Heart left ventricle (tissue), 16 donors: ENCODE measurements around the gene HDGFL1. TPM values are rescaled to one million over a fixed set of nuclear protein-coding genes. Genes with fewer than 3 reads are reported as not detected.

Source experiments
- ATAC-seq, 4 donors: fragments of 200-7000 bp; cut with Tn5 transposase; one replicate each; pipeline ENCODE4 v1.9.1; 2020 to 2022; ENCODE audit warnings: moderate library complexity in 4 of 4, mild to moderate bottlenecking in 3 of 4, moderate number of reproducible peaks in 1 of 4
- DNase-seq, 5 donors: peaks; one replicate each; pipeline ENCODE4 v3.0.0-alpha.2; 2020
- H3K27ac ChIP-seq, 12 donors: fragments of 200-600 bp; sonication (generic) in 4 of 12; one replicate each; pipeline versions ENCODE4 v1.5.0 to v1.8.0; 2016 to 2022; ENCODE audit warnings: mild to moderate bottlenecking in 2 of 12
- H3K27me3 ChIP-seq, 9 donors: fragments of 200-600 bp; sonication (generic) in 2 of 9; one replicate each; pipeline versions ENCODE4 v1.5.1 to v1.8.0; 2016 to 2022; ENCODE audit warnings: mild to moderate bottlenecking in 3 of 9
- H3K36me3 ChIP-seq, 9 donors: fragments of 200-600 bp; sonication (generic) in 2 of 9; one replicate each; pipeline versions ENCODE4 v1.5.0 to v1.8.0; 2018 to 2022; ENCODE audit warnings: mild to moderate bottlenecking in 2 of 9
- H3K4me1 ChIP-seq, 12 donors: fragments of 200-600 bp; sonication (generic) in 4 of 12; one replicate each; pipeline versions ENCODE4 v1.5.0 to v1.8.0; 2016 to 2022; ENCODE audit warnings: mild to moderate bottlenecking in 3 of 12
- H3K4me3 ChIP-seq, 12 donors: fragments of 200-600 bp; sonication (generic) in 4 of 12; one replicate each; pipeline versions ENCODE4 v1.5.0 to v1.8.0; 2017 to 2022; ENCODE audit warnings: mild to moderate bottlenecking in 9 of 12, moderate library complexity in 4 of 12
- H3K9me3 ChIP-seq, 12 donors: fragments of 200-600 bp; sonication (generic) in 4 of 12; one replicate each; pipeline versions ENCODE4 v1.5.0 to v1.8.0; 2016 to 2022; ENCODE audit warnings: mild to moderate bottlenecking in 1 of 12
- CTCF ChIP-seq, 12 donors: fragments of 200-600 bp; sonication (generic) in 4 of 12; IDR thresholded peaks; one replicate each; pipeline versions ENCODE4 v1.5.0 to v1.8.0; 2018 to 2022; ENCODE audit warnings: antibody characterized with exemption in 12 of 12, mild to moderate bottlenecking in 5 of 12
- POLR2A ChIP-seq, 2 donors: fragments of 450-650 bp; IDR thresholded peaks; one replicate each; pipeline ENCODE4 v1.6.1; 2017; ENCODE audit warnings: antibody characterized with exemption in 2 of 2, mild to moderate bottlenecking in 2 of 2, moderate library complexity in 2 of 2
- WGBS, 4 donors: extraction: QIAGEN DNeasy Blood & Tissue Kit in 2 of 4; methylation state at CpG; one replicate each; pipeline versions ENCODE4 v1.1.5 to v1.1.7; 2013 to 2018; 5-methylcytosine and 5-hydroxymethylcytosine counted together
- intact Hi-C, 10 donors: fragments of 100-400 bp; cut with DNase I; formaldehyde crosslinking; loops; one replicate each; pipeline versions ENCODE4 v1.11.1 to v1.14.2; 2022
- polyA plus RNA-seq, 2 donors: library from polyadenylated mRNA; stranded (reverse); fragments of 200-250 nt; gene quantifications; one replicate each; pipeline ENCODE4 v1.2.3, GENCODE V29; 2013
- total RNA-seq, 9 donors: library from RNA; depleted of rRNA in 2 of 9; stranded (reverse); fragments of >200 nt in 2 of 9; fragmentation: NEBNext Ultra II Directional in 3 of 9; extraction: Animal tissue kit (Norgen Biotek cat#: 25700) in 3 of 9; gene quantifications; one replicate each; pipeline versions ENCODE4 v1.1.0 to v1.2.4, GENCODE V29; 2016 to 2023
- donor health status: ischemic (EF 13 %, LVEDD 7.1; RV severe dilation, severe dysfunction).
- donor health status: healthy with polysubstance abuse.
- donor health status: DM: no; HTN: yes; CAD: no.
- donor health status: DM: no; HTN: no; CAD: no.
- donor health status: ischemic (EF 25% LVEDD 6.9; RV normal size, moderate dysfunction).
- donor health status: ischemic (EF 25% LVEDD 5.7; RV mildly dilated, moderate dysfunction).
- donor health status: healthy.
- donor health status: DM: yes; HTN: yes; CAD: no.
- donor health status: ischemic (EF 35%, LVEDD 5.7; RV mildly dilated, moderate dysfunction).
- donor health status: nonischemic (EF 11% LVEDD 7.7; RV severe dilation, severe dysfunction).
- donor health status: DM: yes; HTN: yes; CAD: no.
- donor health status: PGD.
- donor health status: ischemic (EF 29% LVEDD 5.4; RV normal size, mild dysfunction).
- donor health status: nonischemic (EF 23%, LVEDD 6.1; RV moderate dilation, normal function).

The HDGFL1 gene
- total and polyA plus RNA-seq, 11 donors, result not detected

GRCh38 chr6:22558288-22558882 is 11.0 kb upstream of the HDGFL1 start:
- H3K9me3 ChIP-seq, result no peaks in the 10 kb centered on the region
- intact Hi-C loops, result no loop called here
- H3K36me3 ChIP-seq, result no peaks in the 10 kb centered on the region
- ATAC-seq (no peak), DNase-seq (no peak)
- H3K27ac ChIP-seq, result no peak overlapping the region
- H3K4me3 ChIP-seq, result no peak overlapping the region
- no peaks in the 10 kb centered on the region for H3K27me3 ChIP-seq
- H3K4me1 ChIP-seq, result peaks cover 0 to 17% (median 0%) of the 10 kb centered on the region in 12 donors
- TF ChIP-seq POLR2A (IDR thresholded peaks at IDR 0.05) (no peak), CTCF (IDR thresholded peaks at IDR 0.05) (no peak)
- 97 to 100% (median 99%) methylated on average over 1 of the region's 1 CpG for WGBS, 4 donors

- DNase-seq (no peak), ATAC-seq (no peak)
- TF ChIP-seq POLR2A (IDR thresholded peaks at IDR 0.05) (no peak), CTCF (IDR thresholded peaks at IDR 0.05) (no peak)
- Histone ChIP-seq H3K9me3 (no peaks in the 10 kb centered on the region), H3K4me3 (no peak overlapping the region), H3K36me3 (no peaks in the 10 kb centered on the region), H3K4me1 (no peaks in the 10 kb centered on the region), H3K27me3 (no peaks in the 10 kb centered on the region), H3K27ac (no peak overlapping the region)
- intact Hi-C loops, result no loop called here
- 96 to 99% (median 98%) methylated on average over 6 of the region's 6 CpGs for WGBS, 4 donors
Measured at GRCh38 chr6:22568854-22569253, 512 bp upstream of the HDGFL1 start.

- Histone ChIP-seq H3K27ac (no peak overlapping the region), H3K9me3 (no peaks in the 10 kb centered on the region), H3K4me1 (no peaks in the 10 kb centered on the region), H3K4me3 (no peak overlapping the region), H3K36me3 (no peaks in the 10 kb centered on the region), H3K27me3 (no peaks in the 10 kb centered on the region)
- WGBS, 4 donors, result 86 to 97% (median 93%) methylated on average over 26 of the region's 26 CpGs
- TF ChIP-seq POLR2A (IDR thresholded peaks at IDR 0.05) (no peak), CTCF (IDR thresholded peaks at IDR 0.05) (no peak)
- ATAC-seq, result no peak
- DNase-seq, result no peak
- intact Hi-C loops, result no loop called here
Measured at GRCh38 chr6:22570185-22570551, 802 bp downstream of the HDGFL1 start.

GRCh38 chr6:22575190-22575589 is 5.8 kb downstream of the HDGFL1 start:
- DNase-seq (no peak), ATAC-seq (no peak)
- intact Hi-C loops, result no loop called here
- H3K9me3 ChIP-seq, result no peaks in the 10 kb centered on the region
- TF ChIP-seq CTCF (IDR thresholded peaks at IDR 0.05), result no peak
- TF ChIP-seq POLR2A (IDR thresholded peaks at IDR 0.05), result no peak
- H3K36me3 ChIP-seq, result no peaks in the 10 kb centered on the region
- WGBS, 4 donors, result 81 to 88% (median 84%) methylated on average over 2 of the region's 2 CpGs
- H3K4me1 ChIP-seq, result peaks cover 0 to 3% (median 0%) of the 10 kb centered on the region in 12 donors
- no peak overlapping the region for H3K4me3 ChIP-seq
- H3K27me3 ChIP-seq, result no peaks in the 10 kb centered on the region
- H3K27ac ChIP-seq, result no peak overlapping the region
